Endothelial cell of umbilical vein (primary cell): Measurements from ENCODE around the gene KRABD2.

ENCODE experiments used
- BruUV-seq: library from RNA; stranded (reverse); fragments of 400-500 nt; replicated peaks from 2 replicates; lab custom pipeline; 2021; lab: Mats Ljungman, UMichigan
- CTCF ChIA-PET: fragments of 300-600, 350-600 bp; sonication (Branson Sonifier 250); formaldehyde crosslinking; loops from one replicate; lab custom pipeline; 2021; ENCODE audit warnings: antibody characterized with exemption, inconsistent platforms; lab: Charles Lee
- POLR2A ChIA-PET: fragments of 300-600, 350-600 bp; sonication (Branson Sonifier 250); formaldehyde crosslinking; loops from one replicate; lab custom pipeline; 2021; ENCODE audit warnings: antibody characterized with exemption, inconsistent platforms; lab: Charles Lee
- DNase-seq: peaks from one replicate; pipeline ENCODE4 v3.0.0-alpha.2; 2011; ENCODE audit warnings: low read depth, low spot score
- FAIRE-seq: peaks from 2 replicates; lab custom pipeline; 2011; peaks lifted over from hg19 to GRCh38; lab: Jason Lieb, UNC
- H2AFZ ChIP-seq: 2 replicates; pipeline ENCODE4 v1.6.0; 2012; ENCODE audit warnings: low read depth, low read length, control low read depth, inconsistent platforms
- H3K27ac ChIP-seq: 2 replicates; pipeline ENCODE4 v1.5.1; 2011; ENCODE audit warnings: low read depth, mild to moderate bottlenecking, control low read depth, low read length, moderate library complexity; ENCODE audit not compliant: insufficient read depth
- H3K27me3 ChIP-seq, 2 experiments: 2 replicates each; pipeline versions ENCODE4 v1.6.0 to v1.6.1; 2011; ENCODE audit warnings: low read length in 2 of 2, mixed read lengths in 1 of 2; ENCODE audit not compliant: control insufficient read depth in 2 of 2, insufficient read depth in 2 of 2
- H3K36me3 ChIP-seq, 2 experiments: 2 replicates in 1 of 2; 3 replicates in 1 of 2; pipeline ENCODE4 v1.5.1; 2011; ENCODE audit warnings: low read length in 2 of 2, mild to moderate bottlenecking in 1 of 2, moderate library complexity in 1 of 2; ENCODE audit not compliant: control insufficient read depth in 2 of 2, insufficient read depth in 2 of 2; ENCODE audit errors: extremely low read depth in 1 of 2
- H3K4me1 ChIP-seq: 3 replicates; pipeline ENCODE4 v1.5.1; 2011; ENCODE audit warnings: mild to moderate bottlenecking, low read length; ENCODE audit not compliant: control insufficient read depth, insufficient read depth; ENCODE audit errors: extremely low read depth
- H3K4me2 ChIP-seq: 2 replicates; pipeline ENCODE4 v1.6.1; 2011; ENCODE audit warnings: low read length, control low read depth, mixed read lengths; ENCODE audit not compliant: insufficient read depth
- H3K4me3 ChIP-seq, 3 experiments: fragments of 200-600 bp in 1 of 3; sonication (generic), shearing (Covaris generic) in 1 of 3; replicated peaks in 1 of 3; 2 replicates each; pipeline ENCODE4 v1.5.1; 2011 to 2016; ENCODE audit warnings: control low read depth in 3 of 3, low read length in 3 of 3, mild to moderate bottlenecking in 2 of 3, inconsistent platforms in 1 of 3, low read depth in 1 of 3, moderate library complexity in 1 of 3; ENCODE audit not compliant: insufficient read depth in 1 of 3
- H3K79me2 ChIP-seq: 2 replicates; pipeline ENCODE4 v1.6.0; 2012; ENCODE audit warnings: low read length, inconsistent platforms; ENCODE audit not compliant: control insufficient read depth, insufficient read depth
- H3K9ac ChIP-seq: replicated peaks from 2 replicates; pipeline ENCODE3; 2011; ENCODE audit warnings: low read length, control low read depth; ENCODE audit not compliant: insufficient read depth; ENCODE audit errors: extremely low read depth
- H3K9me1 ChIP-seq: replicated peaks from 3 replicates; pipeline ENCODE4 v1.6.0; 2011; ENCODE audit warnings: mild to moderate bottlenecking, low read length; ENCODE audit not compliant: control insufficient read depth, insufficient read depth; ENCODE audit errors: extremely low read depth
- H3K9me3 ChIP-seq: replicated peaks from 2 replicates; pipeline ENCODE4 v1.5.1; 2012; ENCODE audit warnings: low read length, inconsistent platforms; ENCODE audit not compliant: control insufficient read depth, insufficient read depth
- H4K20me1 ChIP-seq: replicated peaks from 2 replicates; pipeline ENCODE3; 2011; ENCODE audit warnings: mild to moderate bottlenecking, low read length; ENCODE audit not compliant: control insufficient read depth, insufficient read depth; ENCODE audit errors: extremely low read depth
- EZH2 ChIP-seq: IDR thresholded peaks from 2 replicates; pipeline ENCODE4 v1.6.1; 2012; ENCODE audit warnings: borderline replicate concordance, low read depth, mild to moderate bottlenecking, moderate library complexity, low read length, inconsistent platforms; ENCODE audit not compliant: severe bottlenecking
- FOS ChIP-seq: IDR thresholded peaks from 2 replicates; pipeline ENCODE4 v1.6.1; 2011; ENCODE audit warnings: mild to moderate bottlenecking, low read length, moderate library complexity, borderline replicate concordance; ENCODE audit not compliant: insufficient read depth
- GATA2 ChIP-seq: IDR thresholded peaks from 2 replicates; pipeline ENCODE4 v1.7.0; 2011; ENCODE audit warnings: low read depth, mild to moderate bottlenecking, moderate library complexity, mixed read lengths, low read length; ENCODE audit not compliant: insufficient read length, insufficient read depth
- JUN ChIP-seq: IDR thresholded peaks from 2 replicates; pipeline ENCODE4 v1.6.1; 2011; ENCODE audit warnings: borderline replicate concordance, low read depth; ENCODE audit not compliant: insufficient read length, insufficient read depth
- MYC ChIP-seq: IDR thresholded peaks from one replicate; pipeline ENCODE4 v1.6.1; 2011; ENCODE audit warnings: mild to moderate bottlenecking, low read depth, low read length
- POLR2A ChIP-seq: IDR thresholded peaks from 2 replicates; pipeline ENCODE4 v1.6.1; 2012; ENCODE audit warnings: low read depth, mild to moderate bottlenecking, control low read depth, low read length
- POLR2AphosphoS5 ChIP-seq: IDR thresholded peaks from 2 replicates; pipeline ENCODE4 v1.6.1; 2012; ENCODE audit warnings: low read depth, mild to moderate bottlenecking, control low read depth, low read length, moderate library complexity; ENCODE audit not compliant: insufficient read depth
- dilution Hi-C: fragments of 300-500 bp; cut with MboI; formaldehyde crosslinking; loops from one replicate; pipeline ENCODE4 v1.15.0; 2019; ENCODE audit warnings: low sequenced_read_pairs; ENCODE audit not compliant: extremely low pct_ligation_motif_present
- intact Hi-C: fragments of 100-400 bp; cut with micrococcal nuclease; formaldehyde crosslinking; loops from one replicate; pipeline ENCODE4 v1.10.0; 2022
- TF ChIP-seq, protein P1 (sequence below), 2 donors: IDR thresholded peaks; 1 replicate in 1 of 2; 2 replicates in 1 of 2; pipeline ENCODE4 v1.5.1; 2011; ENCODE audit warnings: low read length in 2 of 2, mild to moderate bottlenecking in 2 of 2, moderate library complexity in 2 of 2, control low read depth in 1 of 2, inconsistent platforms in 1 of 2, low read depth in 1 of 2; ENCODE audit not compliant: insufficient read depth in 1 of 2; ENCODE audit errors: extremely low read depth in 1 of 2
- TF ChIP-seq, protein P2 (sequence below): IDR thresholded peaks from 2 replicates; pipeline ENCODE4 v1.6.1; 2011; ENCODE audit not compliant: insufficient read depth, insufficient read length

Gene KRABD2

DNA sequence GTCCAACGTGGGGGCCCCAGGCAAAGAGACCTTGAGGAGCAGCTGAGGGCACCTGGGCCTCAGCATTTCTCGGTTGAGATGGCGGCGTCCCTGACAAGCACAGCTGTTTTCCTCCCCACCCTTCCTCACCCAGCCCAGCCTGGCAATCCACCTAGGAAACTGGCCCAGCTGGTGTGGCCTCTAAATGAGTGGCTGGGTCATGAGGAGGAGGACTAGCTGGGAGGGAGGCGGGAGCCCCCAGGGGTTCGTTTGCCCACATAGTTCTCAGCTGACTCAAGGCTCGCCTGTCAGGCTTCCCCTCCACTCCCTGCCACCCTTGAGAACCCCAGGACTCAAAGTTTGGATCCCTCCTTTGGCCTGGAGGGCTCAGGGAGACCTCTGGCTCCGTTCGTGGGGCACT, 15.2 kb upstream of the KRABD2 start:
- POLR2A ChIA-PET = no interaction called here
- FAIRE-seq (no peak), DNase-seq (no peak)
- CTCF ChIA-PET = interaction anchor here (0.9 to 1.8 kb wide), 2 partner anchors 18 to 394 kb away, joined by 4 to 6 read pairs; no protein-coding TSS in a partner anchor
- no peaks in the 10 kb centered on the region for H3K36me3 ChIP-seq
- dilution Hi-C loops (no loop called here), intact Hi-C loops (no loop called here)
- H4K20me1 ChIP-seq = no peaks in the 10 kb centered on the region
- H3K27me3 ChIP-seq = peaks cover 8 to 12% of the 10 kb centered on the region in 2 experiments
- no peak overlapping the region for H3K4me2 ChIP-seq
- H3K79me2 ChIP-seq = no peaks in the 10 kb centered on the region
- no peaks in the 10 kb centered on the region for H3K9me1 ChIP-seq
- no TSS peak for BruUV-seq
- peaks cover 4% of the 10 kb centered on the region for H3K4me1 ChIP-seq
- H2AFZ ChIP-seq = no peak overlapping the region
- H3K27ac ChIP-seq = no peak overlapping the region
- TF ChIP-seq FOS (no peak), POLR2AphosphoS5 (no peak), JUN (no peak), GATA2 (no peak), EZH2 (no peak), POLR2A (no peak), MYC (no peak)
- TF ChIP-seq, protein P1, sequence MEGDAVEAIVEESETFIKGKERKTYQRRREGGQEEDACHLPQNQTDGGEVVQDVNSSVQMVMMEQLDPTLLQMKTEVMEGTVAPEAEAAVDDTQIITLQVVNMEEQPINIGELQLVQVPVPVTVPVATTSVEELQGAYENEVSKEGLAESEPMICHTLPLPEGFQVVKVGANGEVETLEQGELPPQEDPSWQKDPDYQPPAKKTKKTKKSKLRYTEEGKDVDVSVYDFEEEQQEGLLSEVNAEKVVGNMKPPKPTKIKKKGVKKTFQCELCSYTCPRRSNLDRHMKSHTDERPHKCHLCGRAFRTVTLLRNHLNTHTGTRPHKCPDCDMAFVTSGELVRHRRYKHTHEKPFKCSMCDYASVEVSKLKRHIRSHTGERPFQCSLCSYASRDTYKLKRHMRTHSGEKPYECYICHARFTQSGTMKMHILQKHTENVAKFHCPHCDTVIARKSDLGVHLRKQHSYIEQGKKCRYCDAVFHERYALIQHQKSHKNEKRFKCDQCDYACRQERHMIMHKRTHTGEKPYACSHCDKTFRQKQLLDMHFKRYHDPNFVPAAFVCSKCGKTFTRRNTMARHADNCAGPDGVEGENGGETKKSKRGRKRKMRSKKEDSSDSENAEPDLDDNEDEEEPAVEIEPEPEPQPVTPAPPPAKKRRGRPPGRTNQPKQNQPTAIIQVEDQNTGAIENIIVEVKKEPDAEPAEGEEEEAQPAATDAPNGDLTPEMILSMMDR (IDR thresholded peaks at IDR 0.05; ENCODE audit: extremely low read depth in 1 of 2, insufficient read depth in 1 of 2, low read depth in 1 of 2, low read length in 2 of 2) = no peak
- TF ChIP-seq, protein P2, sequence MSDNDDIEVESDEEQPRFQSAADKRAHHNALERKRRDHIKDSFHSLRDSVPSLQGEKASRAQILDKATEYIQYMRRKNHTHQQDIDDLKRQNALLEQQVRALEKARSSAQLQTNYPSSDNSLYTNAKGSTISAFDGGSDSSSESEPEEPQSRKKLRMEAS = no peak
- no peak overlapping the region for H3K4me3 ChIP-seq
- no peak overlapping the region for H3K9ac ChIP-seq
- H3K9me3 ChIP-seq = no peaks in the 10 kb centered on the region
